Transverse colon (tissue), 4 donors: ENCODE results near the gene BCL7B. TPM values are rescaled to one million over a fixed set of nuclear protein-coding genes. Genes with fewer than 3 reads are reported as not detected.

ENCODE experiments used
- DNase-seq: peaks from one replicate; pipeline ENCODE4 v3.0.0-alpha.2; 2019
- H3K27ac ChIP-seq, 4 donors: fragments of 200-600 bp; sonication (generic); 2 replicates each; pipeline ENCODE4 v1.5.1; 2016 to 2018; ENCODE audit warnings: inconsistent platforms in 4 of 4
- H3K27me3 ChIP-seq: fragments of 200-600 bp; sonication (generic); 2 replicates; pipeline ENCODE4 v1.5.1; 2017; ENCODE audit warnings: inconsistent platforms
- H3K36me3 ChIP-seq, 4 donors: fragments of 200-600 bp; sonication (generic); 2 replicates each; pipeline ENCODE4 v1.5.1; 2017 to 2019; ENCODE audit warnings: inconsistent platforms in 4 of 4
- H3K4me1 ChIP-seq, 4 donors: fragments of 200-600 bp; sonication (generic); 2 replicates each; pipeline ENCODE4 v1.5.1; 2017 to 2020; ENCODE audit warnings: inconsistent platforms in 4 of 4
- H3K4me3 ChIP-seq, 4 donors: fragments of 200-600 bp; sonication (generic); 1 replicate in 1 of 4; 2 replicates in 3 of 4; pipeline versions ENCODE4 v1.5.1 to v1.6.1; 2017 to 2019; ENCODE audit warnings: inconsistent platforms in 4 of 4
- H3K9me3 ChIP-seq, 2 donors: fragments of 200-600 bp; sonication (generic); 2 replicates each; pipeline ENCODE4 v1.5.1; 2017 to 2019; ENCODE audit warnings: inconsistent platforms in 2 of 2
- EP300 ChIP-seq: sonication (generic); formaldehyde crosslinking; IDR thresholded peaks from one replicate; pipeline ENCODE4 v1.6.1; 2017; ENCODE audit warnings: antibody characterized with exemption, low read depth
- POLR2A ChIP-seq: fragments of 450-650 bp; IDR thresholded peaks from one replicate; pipeline ENCODE4 v1.6.1; 2016; ENCODE audit warnings: antibody characterized with exemption, mild to moderate bottlenecking, moderate library complexity
- POLR2AphosphoS5 ChIP-seq, 3 donors: sonication (generic); formaldehyde crosslinking; IDR thresholded peaks; one replicate each; pipeline ENCODE4 v1.6.1; 2016; ENCODE audit warnings: antibody characterized with exemption in 3 of 3
- WGBS, 2 donors: methylation state at CpG; one replicate each; pipeline ENCODE4 v1.1.5; 2018; ENCODE audit warnings: low coverage in 1 of 2; 5-methylcytosine and 5-hydroxymethylcytosine counted together
- in situ Hi-C, 4 donors: fragments of 200-750 bp; cut with MboI; loops; one replicate each; pipeline versions ENCODE4 v1.15.0 to v1.15.1; 2017; ENCODE audit warnings: low sequenced_read_pairs in 3 of 4, low pct_ligation_motif_present in 1 of 4, low pct_unique_long_range_greater_than_20kb in 1 of 4
- intact Hi-C: fragments of 100-400 bp; cut with DNase I; formaldehyde crosslinking; loops from one replicate; pipeline ENCODE4 v1.15.1; 2023; ENCODE audit warnings: low total_unique reads
- total RNA-seq, 4 donors: library from RNA; depleted of rRNA; stranded (reverse); fragments of >200 nt; gene quantifications; one replicate each; pipeline ENCODE4 v1.1.0, GENCODE V29; 2016
- TF ChIP-seq, protein P1 (sequence below), 5 experiments: fragments of 200-600 bp in 3 of 5; fragments of 450-650 bp in 2 of 5; sonication (generic) in 3 of 5; IDR thresholded peaks; 1 replicate in 2 of 5; 2 replicates in 3 of 5; pipeline ENCODE4 v1.5.1; 2016 to 2017; ENCODE audit warnings: antibody characterized with exemption in 5 of 5, inconsistent platforms in 3 of 5, mild to moderate bottlenecking in 2 of 5, moderate library complexity in 1 of 5

The BCL7B gene
- total RNA-seq, 4 donors from 2014 or later, result 75.7 to 96.1 (median 86.0) TPM

- no peaks in the 10 kb centered on the region for H3K4me1 ChIP-seq
- no peak for DNase-seq
- no peaks in the 10 kb centered on the region for H3K36me3 ChIP-seq
- WGBS, 2 donors, result 75% methylated on average over 13 of the region's 13 CpGs; no CpG with 5 or more reads in 1 of the 2 donors
- intact Hi-C loops (no loop called here), in situ Hi-C loops (no loop called here)
- H3K27me3 ChIP-seq, result peaks cover 13% of the 10 kb centered on the region
- no peak overlapping the region for H3K4me3 ChIP-seq
- H3K27ac ChIP-seq, result no peak overlapping the region
- no peaks in the 10 kb centered on the region for H3K9me3 ChIP-seq
- TF ChIP-seq EP300 (no peak), POLR2A (no peak), POLR2AphosphoS5 (IDR thresholded peaks at IDR 0.05) (no peak)
- TF ChIP-seq, protein P1, sequence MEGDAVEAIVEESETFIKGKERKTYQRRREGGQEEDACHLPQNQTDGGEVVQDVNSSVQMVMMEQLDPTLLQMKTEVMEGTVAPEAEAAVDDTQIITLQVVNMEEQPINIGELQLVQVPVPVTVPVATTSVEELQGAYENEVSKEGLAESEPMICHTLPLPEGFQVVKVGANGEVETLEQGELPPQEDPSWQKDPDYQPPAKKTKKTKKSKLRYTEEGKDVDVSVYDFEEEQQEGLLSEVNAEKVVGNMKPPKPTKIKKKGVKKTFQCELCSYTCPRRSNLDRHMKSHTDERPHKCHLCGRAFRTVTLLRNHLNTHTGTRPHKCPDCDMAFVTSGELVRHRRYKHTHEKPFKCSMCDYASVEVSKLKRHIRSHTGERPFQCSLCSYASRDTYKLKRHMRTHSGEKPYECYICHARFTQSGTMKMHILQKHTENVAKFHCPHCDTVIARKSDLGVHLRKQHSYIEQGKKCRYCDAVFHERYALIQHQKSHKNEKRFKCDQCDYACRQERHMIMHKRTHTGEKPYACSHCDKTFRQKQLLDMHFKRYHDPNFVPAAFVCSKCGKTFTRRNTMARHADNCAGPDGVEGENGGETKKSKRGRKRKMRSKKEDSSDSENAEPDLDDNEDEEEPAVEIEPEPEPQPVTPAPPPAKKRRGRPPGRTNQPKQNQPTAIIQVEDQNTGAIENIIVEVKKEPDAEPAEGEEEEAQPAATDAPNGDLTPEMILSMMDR (IDR thresholded peaks at IDR 0.05), result no peak
Observed at GRCh38 chr7:73599151-73599882, 41.8 kb upstream of the BCL7B start.

DNA sequence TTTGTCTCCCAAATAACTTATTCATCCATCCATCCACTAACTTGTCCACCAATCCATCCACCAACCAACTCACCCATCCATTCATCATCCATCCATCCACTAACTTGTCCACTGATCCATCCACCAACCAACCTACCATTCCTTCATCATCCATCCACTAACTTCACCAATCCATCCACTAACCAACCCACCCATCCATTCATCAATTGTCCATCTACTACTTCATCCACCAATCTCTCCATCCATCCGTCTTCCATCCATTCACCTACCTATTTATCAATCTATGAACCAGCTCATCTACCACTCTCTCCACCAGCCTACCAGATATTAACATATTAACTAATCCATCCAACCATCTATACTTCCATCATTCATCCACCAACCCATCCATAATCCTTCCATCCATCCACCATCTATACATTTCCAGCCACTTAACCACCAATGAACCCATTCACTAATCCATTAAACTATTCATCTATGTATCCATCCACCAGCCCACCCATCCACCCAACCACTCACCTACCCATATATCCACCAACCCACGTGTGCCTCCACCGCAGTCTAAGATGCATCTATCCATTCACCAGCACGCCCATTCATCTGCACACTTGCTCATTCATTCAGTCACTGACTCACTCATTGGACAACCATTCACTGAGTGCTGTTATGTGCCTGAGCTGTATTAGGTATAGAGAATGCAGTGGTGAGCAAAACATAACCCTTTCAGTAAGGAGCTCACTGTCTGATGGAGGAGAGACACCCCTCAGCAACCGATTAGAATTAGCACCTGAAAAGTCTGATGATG is 40.7 kb upstream of the BCL7B start:
- no peaks in the 10 kb centered on the region for H3K36me3 ChIP-seq
- peaks cover 7% of the 10 kb centered on the region for H3K27me3 ChIP-seq
- no peak overlapping the region for H3K27ac ChIP-seq
- H3K9me3 ChIP-seq, result no peaks in the 10 kb centered on the region
- no peak for TF ChIP-seq EP300
- in situ Hi-C loops (no loop called here), intact Hi-C loops (no loop called here)
- H3K4me1 ChIP-seq, result no peaks in the 10 kb centered on the region
- WGBS, 2 donors, result 85 to 89% methylated on average over 4 to 5 of the region's 5 CpGs
- H3K4me3 ChIP-seq, result no peak overlapping the region
- DNase-seq, result no peak

DNA sequence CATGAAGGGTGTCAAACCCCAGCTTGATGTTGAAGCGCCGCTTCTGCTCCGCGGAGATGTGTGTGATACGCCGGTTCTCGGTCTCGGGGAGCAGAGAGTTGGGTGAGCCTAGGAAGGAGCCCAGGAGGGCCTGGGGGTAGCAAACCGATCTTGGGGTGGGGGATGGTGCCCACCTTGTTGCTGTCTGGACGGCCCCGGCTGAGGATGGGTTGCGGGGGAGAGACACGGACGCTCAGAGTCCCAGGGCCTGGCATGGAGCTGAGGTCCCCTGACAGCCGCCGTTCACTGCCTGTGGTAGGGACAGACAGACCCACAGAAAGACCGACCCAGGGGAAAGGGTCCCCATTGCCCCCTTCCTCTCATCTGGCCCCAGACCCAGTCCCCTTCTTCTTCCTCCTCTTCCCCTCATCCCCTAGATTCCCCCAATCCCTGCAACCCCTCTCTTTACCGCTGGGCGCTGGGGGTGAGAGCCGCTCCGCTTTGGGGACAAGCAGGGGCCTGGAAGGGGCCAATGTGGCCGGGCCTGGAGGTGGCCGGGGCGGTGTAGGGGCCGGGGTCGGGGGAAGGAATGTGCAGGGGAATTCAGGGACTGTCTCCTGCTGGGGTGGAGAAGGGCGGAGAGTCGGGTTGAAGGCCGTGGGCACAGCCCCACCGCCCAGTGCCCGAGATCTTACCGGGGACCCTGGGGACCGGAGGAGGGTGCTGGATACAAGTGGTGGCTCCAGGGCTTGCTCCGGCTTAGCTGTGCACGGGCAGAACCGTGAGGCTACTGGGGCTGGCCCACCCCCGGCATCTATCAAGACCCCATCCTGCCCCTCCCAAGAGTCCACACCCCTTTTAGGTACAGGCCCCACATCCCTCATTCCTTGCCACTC is 38.9 kb upstream of the BCL7B start:
- Histone ChIP-seq H3K27ac (no peak overlapping the region), H3K9me3 (no peaks in the 10 kb centered on the region), H3K4me1 (no peaks in the 10 kb centered on the region), H3K27me3 (no peaks in the 10 kb centered on the region), H3K36me3 (no peaks in the 10 kb centered on the region), H3K4me3 (no peak overlapping the region)
- intact Hi-C loops (no loop called here), in situ Hi-C loops (no loop called here)
- TF ChIP-seq, protein P1 (IDR thresholded peaks at IDR 0.05), result no peak
- TF ChIP-seq POLR2A (no peak), EP300 (no peak), POLR2AphosphoS5 (IDR thresholded peaks at IDR 0.05) (no peak)
- no peak for DNase-seq
- WGBS, 2 donors, result 80% methylated on average over 37 of the region's 37 CpGs; no CpG with 5 or more reads in 1 of the 2 donors

GRCh38 chr7:73595358-73595757 is 37.9 kb upstream of the BCL7B start:
- Histone ChIP-seq H3K4me1 (no peaks in the 10 kb centered on the region), H3K4me3 (no peak overlapping the region), H3K9me3 (no peaks in the 10 kb centered on the region), H3K27me3 (no peaks in the 10 kb centered on the region), H3K27ac (no peak overlapping the region), H3K36me3 (no peaks in the 10 kb centered on the region)
- TF ChIP-seq EP300 (no peak), POLR2A (no peak), POLR2AphosphoS5 (IDR thresholded peaks at IDR 0.05) (no peak)
- TF ChIP-seq, protein P1 (IDR thresholded peaks at IDR 0.05), result no peak
- in situ Hi-C loops, result no loop called here
- intact Hi-C loops, result no loop called here
- no peak for DNase-seq
- 88% methylated on average over 5 of the region's 9 CpGs; no CpG with 5 or more reads in 1 of the 2 donors for WGBS, 2 donors
